Hepatocyte (in vitro differentiated cells): ENCODE data around the gene TUBA1C. TPM values are rescaled to one million over a fixed set of nuclear protein-coding genes. Genes with fewer than 3 reads are reported as not detected.
"Not testable (repeated sequence)": the region's sequence is repeated elsewhere in the genome, so short reads cannot be mapped to it uniquely, and the experiment has no call there.

Source experiments
- DNase-seq: peaks from one replicate; pipeline ENCODE4 v3.0.0-alpha.2; 2016; ENCODE audit warnings: low spot score
- H2AFZ ChIP-seq: fragments of 200-600 bp; sonication (generic); 2 replicates; pipeline ENCODE4 v1.6.0; 2016; ENCODE audit warnings: antibody characterized with exemption, mild to moderate bottlenecking
- H3K27ac ChIP-seq: fragments of 200-600 bp; sonication (generic); 2 replicates; pipeline ENCODE4 v1.5.1; 2016; ENCODE audit warnings: mild to moderate bottlenecking
- H3K27me3 ChIP-seq: fragments of 200-600 bp; sonication (generic); 2 replicates; pipeline ENCODE4 v1.6.1; 2016
- H3K36me3 ChIP-seq: fragments of 200-600 bp; sonication (generic); replicated peaks from 2 replicates; pipeline ENCODE4 v1.5.1; 2016; ENCODE audit warnings: low read depth; ENCODE audit not compliant: insufficient read depth
- H3K4me1 ChIP-seq: fragments of 200-600 bp; sonication (generic); 2 replicates; pipeline ENCODE4 v1.5.1; 2016; ENCODE audit warnings: mild to moderate bottlenecking, moderate library complexity; ENCODE audit not compliant: insufficient read depth
- H3K4me2 ChIP-seq: fragments of 200-600 bp; sonication (generic); 2 replicates; pipeline ENCODE4 v1.6.0; 2016
- H3K4me3 ChIP-seq: fragments of 200-600 bp; sonication (generic); 2 replicates; pipeline ENCODE4 v1.5.1; 2016; ENCODE audit warnings: mild to moderate bottlenecking
- H3K79me2 ChIP-seq: fragments of 200-600 bp; sonication (generic); 2 replicates; pipeline ENCODE4 v1.6.0; 2017; ENCODE audit warnings: mild to moderate bottlenecking
- H3K9me2 ChIP-seq: fragments of 200-600 bp; sonication (generic); replicated peaks from 2 replicates; pipeline ENCODE4 v1.6.0; 2017; ENCODE audit warnings: mild to moderate bottlenecking; ENCODE audit not compliant: insufficient read depth
- H3K9me3 ChIP-seq: fragments of 200-600 bp; sonication (generic); 2 replicates; pipeline ENCODE4 v1.5.1; 2016; ENCODE audit warnings: low read depth, mild to moderate bottlenecking
- H4K20me1 ChIP-seq: fragments of 200-600 bp; sonication (generic); 2 replicates; pipeline ENCODE4 v1.6.0; 2016; ENCODE audit warnings: mild to moderate bottlenecking; ENCODE audit not compliant: insufficient read depth, poor library complexity, severe bottlenecking
- CTCF ChIP-seq: fragments of 200-600 bp; sonication (generic); IDR thresholded peaks from 2 replicates; pipeline ENCODE4 v1.5.1; 2016; ENCODE audit warnings: antibody characterized with exemption, mild to moderate bottlenecking; ENCODE audit not compliant: poor library complexity
- EZH2 ChIP-seq: fragments of 200-600 bp; sonication (generic); IDR thresholded peaks from 2 replicates; pipeline ENCODE4 v1.6.1; 2016; ENCODE audit warnings: antibody characterized with exemption, mild to moderate bottlenecking, borderline replicate concordance
- EZH2phosphoT487 ChIP-seq: fragments of 200-600 bp; sonication (generic); IDR thresholded peaks from one replicate; pipeline ENCODE4 v1.6.1; 2018; ENCODE audit warnings: antibody characterized with exemption, mild to moderate bottlenecking, low read depth, moderate library complexity; ENCODE audit not compliant: unreplicated experiment, severe bottlenecking
- WGBS: methylation state at CpG from one replicate; pipeline ENCODE4 v1.1.6; 2016; ENCODE audit warnings: low lambda C conversion rate; ENCODE audit errors: missing lambda C conversion rate; 5-methylcytosine and 5-hydroxymethylcytosine counted together
- polyA plus RNA-seq: library from polyadenylated mRNA; unstranded; fragments of >200 nt; fragmentation: Nextera tagmentation; extraction: Ambion mirVana; gene quantifications from 2 replicates; pipeline ENCODE4 v1.2.1, GENCODE V29; 2016
- total RNA-seq: library from RNA; depleted of rRNA; stranded (reverse); fragments of >200 nt; gene quantifications from 2 replicates; pipeline ENCODE4 v1.2.3, GENCODE V29; 2014

Gene TUBA1C
- total and polyA plus RNA-seq, 2 experiments from 2014 or later: 252 to 422 TPM

GRCh38 chr12:49276304-49277290 is 11.7 kb downstream of the TUBA1C start:
- Histone ChIP-seq H3K4me3 (no peak overlapping the region), H3K9me3 (no peaks in the 10 kb centered on the region), H4K20me1 (no peaks in the 10 kb centered on the region), H3K27me3 (no peaks in the 10 kb centered on the region), H3K4me1 (no peaks in the 10 kb centered on the region), H3K36me3 (no peaks in the 10 kb centered on the region), H3K79me2 (no peaks in the 10 kb centered on the region), H2AFZ (no peak overlapping the region), H3K9me2 (no peaks in the 10 kb centered on the region), H3K27ac (no peak overlapping the region), H3K4me2 (no peak overlapping the region)
- TF ChIP-seq CTCF (no peak), EZH2phosphoT487 (no peak), EZH2 (no peak)
- DNase-seq: no peak
- 80% methylated on average over 13 of the region's 13 CpGs for WGBS

GRCh38 chr12:49277466-49277865 is 12.6 kb downstream of the TUBA1C start:
- no peak overlapping the region for H3K4me2 ChIP-seq
- H4K20me1 ChIP-seq: no peaks in the 10 kb centered on the region
- H3K4me1 ChIP-seq: no peaks in the 10 kb centered on the region
- no peak overlapping the region for H2AFZ ChIP-seq
- no peak overlapping the region for H3K4me3 ChIP-seq
- no peaks in the 10 kb centered on the region for H3K9me3 ChIP-seq
- H3K79me2 ChIP-seq: no peaks in the 10 kb centered on the region
- TF ChIP-seq EZH2phosphoT487: no peak
- no peak for TF ChIP-seq EZH2
- no peak for TF ChIP-seq CTCF
- 91% methylated on average over 7 of the region's 7 CpGs for WGBS
- no peak for DNase-seq
- H3K9me2 ChIP-seq: no peaks in the 10 kb centered on the region
- H3K27me3 ChIP-seq: no peaks in the 10 kb centered on the region
- no peaks in the 10 kb centered on the region for H3K36me3 ChIP-seq
- H3K27ac ChIP-seq: no peak overlapping the region

DNA sequence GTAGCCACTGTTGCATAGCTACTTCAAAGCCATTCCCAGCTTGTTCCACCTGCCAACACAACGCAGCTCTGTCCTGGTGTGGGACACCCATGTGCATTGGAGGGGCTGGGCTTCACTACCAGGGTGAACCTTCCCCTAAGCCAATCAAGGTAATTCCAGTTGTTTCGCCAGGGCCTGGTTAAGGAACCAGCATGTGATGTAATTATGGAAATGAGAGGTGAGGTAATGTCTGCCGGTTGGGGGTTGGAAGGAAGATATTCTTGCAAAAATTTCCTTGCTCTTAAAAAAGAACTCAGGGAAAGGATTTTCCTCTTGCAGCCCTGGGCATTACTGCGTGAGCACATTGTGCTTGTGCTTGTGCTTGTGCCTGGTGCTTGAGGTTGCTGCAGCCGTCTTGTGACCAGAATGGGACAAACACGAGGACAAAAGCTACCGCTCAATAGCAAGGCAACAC is 14.9 kb downstream of the TUBA1C start:
- DNase-seq: peak; percentile 32
- no peak overlapping the region for H3K4me3 ChIP-seq
- H3K36me3 ChIP-seq: no peaks in the 10 kb centered on the region
- H3K4me2 ChIP-seq: no peak overlapping the region
- no peak overlapping the region for H2AFZ ChIP-seq
- H3K9me3 ChIP-seq: no peaks in the 10 kb centered on the region
- H4K20me1 ChIP-seq: no peaks in the 10 kb centered on the region
- 48% methylated on average over 7 of the region's 7 CpGs for WGBS
- no peaks in the 10 kb centered on the region for H3K4me1 ChIP-seq
- H3K9me2 ChIP-seq: no peaks in the 10 kb centered on the region
- H3K27ac ChIP-seq: no peak overlapping the region
- TF ChIP-seq EZH2phosphoT487 (no peak), CTCF (no peak), EZH2 (no peak)
- no peaks in the 10 kb centered on the region for H3K79me2 ChIP-seq
- no peaks in the 10 kb centered on the region for H3K27me3 ChIP-seq

GRCh38 chr12:49280545-49280944 is 15.7 kb downstream of the TUBA1C start:
- not testable (repeated sequence) for H3K4me2 ChIP-seq, H2AFZ ChIP-seq

More at GRCh38 chr12:49280545-49280944, 15.7 kb downstream of the TUBA1C start:
- not testable (repeated sequence) for H3K4me3 ChIP-seq, H3K9me2 ChIP-seq, H3K36me3 ChIP-seq, H3K9me3 ChIP-seq, H3K27me3 ChIP-seq, H3K79me2 ChIP-seq, H3K4me1 ChIP-seq, H3K27ac ChIP-seq, DNase-seq, H4K20me1 ChIP-seq
- 95% methylated on average over 6 of the region's 6 CpGs for WGBS
